HG03095 (cell line): Measurements from ENCODE around the gene FGF12.
A peak's percentile ranks its signal among the peaks of the same experiment; 100 is the strongest.

ENCODE experiments used
- ATAC-seq: cut with Tn5 transposase; IDR thresholded peaks from one replicate; pipeline ENCODE4 v1.9.1; 2021; ENCODE audit warnings: moderate library complexity; ENCODE audit not compliant: unreplicated experiment

The FGF12 gene

GRCh38 chr3:192155194-192155593, 572.1 kb downstream of the FGF12 start:
- no peak for ATAC-seq

GRCh38 chr3:192133271-192133670, 594.1 kb downstream of the FGF12 start:
- no peak for ATAC-seq

GRCh38 chr3:192130534-192131132, 596.7 kb downstream of the FGF12 start:
- peak; percentile 72 for ATAC-seq

GRCh38 chr3:192129586-192129985, 597.8 kb downstream of the FGF12 start:
- no peak for ATAC-seq

- peak; percentile 61 for ATAC-seq
Observed at GRCh38 chr3:192128922-192129321, 598.4 kb downstream of the FGF12 start.

GRCh38 chr3:192128060-192128459, 599.3 kb downstream of the FGF12 start:
- ATAC-seq: no peak

GRCh38 chr3:192122832-192123594, 604.3 kb downstream of the FGF12 start:
- peak; percentile 85 for ATAC-seq

- ATAC-seq: no peak
Observed at GRCh38 chr3:192121923-192122322, 605.4 kb downstream of the FGF12 start.

GRCh38 chr3:192108820-192109219, 618.5 kb downstream of the FGF12 start:
- ATAC-seq: no peak

- ATAC-seq: no peak
Observed at GRCh38 chr3:192106543-192106942, 620.8 kb downstream of the FGF12 start.

- ATAC-seq: peak; percentile 42
Observed at GRCh38 chr3:192092388-192093005, 634.8 kb downstream of the FGF12 start.

- ATAC-seq: no peak
Observed at GRCh38 chr3:192091831-192092230, 635.5 kb downstream of the FGF12 start.

- ATAC-seq: peak; percentile 81
Observed at GRCh38 chr3:192090586-192090985, 636.8 kb downstream of the FGF12 start.
